A673 (cell line): ENCODE results near the gene GNAI2.

ENCODE experiments used
- EZH2 ChIP-seq: fragments of 200-600 bp; sonication (generic); IDR thresholded peaks from 2 replicates; pipeline ENCODE4 v1.6.1; 2017; ENCODE audit warnings: borderline replicate concordance, low read depth, mild to moderate bottlenecking, mixed read lengths, antibody characterized with exemption, low read length; ENCODE audit not compliant: poor library complexity, severe bottlenecking
- TF ChIP-seq, protein P1 (sequence below): fragments of 300-800, 200-600 bp; sonication (generic); conservative IDR thresholded peaks from 2 replicates; pipeline ENCODE4 v1.5.1; 2017; ENCODE audit warnings: low read depth, mild to moderate bottlenecking, antibody characterized with exemption, low read length, moderate library complexity, mixed read lengths

DNA sequence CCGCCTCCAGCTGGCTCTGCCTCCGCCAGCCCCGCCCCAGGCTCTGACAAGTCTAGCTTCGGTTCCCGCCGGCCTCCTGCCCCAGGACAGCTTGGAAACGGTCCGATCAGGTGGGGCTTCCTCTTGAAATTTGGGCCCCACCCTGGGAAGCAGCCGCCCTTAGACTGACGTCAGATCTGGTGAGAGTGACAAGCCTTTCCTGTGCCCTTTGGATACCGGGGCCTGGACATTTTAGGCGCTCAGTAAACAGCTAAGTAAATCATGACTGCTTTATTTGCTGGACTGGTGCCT lies 63.6 kb downstream of the GNAI2 start:
- TF ChIP-seq, protein P1, sequence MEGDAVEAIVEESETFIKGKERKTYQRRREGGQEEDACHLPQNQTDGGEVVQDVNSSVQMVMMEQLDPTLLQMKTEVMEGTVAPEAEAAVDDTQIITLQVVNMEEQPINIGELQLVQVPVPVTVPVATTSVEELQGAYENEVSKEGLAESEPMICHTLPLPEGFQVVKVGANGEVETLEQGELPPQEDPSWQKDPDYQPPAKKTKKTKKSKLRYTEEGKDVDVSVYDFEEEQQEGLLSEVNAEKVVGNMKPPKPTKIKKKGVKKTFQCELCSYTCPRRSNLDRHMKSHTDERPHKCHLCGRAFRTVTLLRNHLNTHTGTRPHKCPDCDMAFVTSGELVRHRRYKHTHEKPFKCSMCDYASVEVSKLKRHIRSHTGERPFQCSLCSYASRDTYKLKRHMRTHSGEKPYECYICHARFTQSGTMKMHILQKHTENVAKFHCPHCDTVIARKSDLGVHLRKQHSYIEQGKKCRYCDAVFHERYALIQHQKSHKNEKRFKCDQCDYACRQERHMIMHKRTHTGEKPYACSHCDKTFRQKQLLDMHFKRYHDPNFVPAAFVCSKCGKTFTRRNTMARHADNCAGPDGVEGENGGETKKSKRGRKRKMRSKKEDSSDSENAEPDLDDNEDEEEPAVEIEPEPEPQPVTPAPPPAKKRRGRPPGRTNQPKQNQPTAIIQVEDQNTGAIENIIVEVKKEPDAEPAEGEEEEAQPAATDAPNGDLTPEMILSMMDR, result no peak
- TF ChIP-seq EZH2, result no peak
